GM18907 (cell line): ENCODE measurements around the gene RALGDS.
"Not testable (repeated sequence)": the region's sequence is repeated elsewhere in the genome, so short reads cannot be mapped to it uniquely, and the experiment has no call there.

Experiments used
- ATAC-seq: cut with Tn5 transposase; IDR thresholded peaks from one replicate; pipeline ENCODE4 v1.9.1; 2021; ENCODE audit warnings: mild to moderate bottlenecking, moderate library complexity; ENCODE audit not compliant: unreplicated experiment

Gene RALGDS

GRCh38 chr9:133121198-133121914 lies at the start of gene RALGDS:
RALGDS (minus strand) TSS chr9:133121240; CDS start chr9:133121154, 86 bp downstream.
- peak; percentile 59 for ATAC-seq

GRCh38 chr9:133170716-133171115 lies 49.7 kb upstream of the RALGDS start:
- ATAC-seq: no peak

GRCh38 chr9:133169687-133170086 lies 48.6 kb upstream of the RALGDS start:
- ATAC-seq: not testable (repeated sequence)

GRCh38 chr9:133169102-133169501 lies 48.1 kb upstream of the RALGDS start:
- no peak for ATAC-seq

- ATAC-seq: no peak
Observed at GRCh38 chr9:133168432-133168831, 47.4 kb upstream of the RALGDS start.

- no peak for ATAC-seq
Observed at GRCh38 chr9:133167769-133168168, 46.7 kb upstream of the RALGDS start.

GRCh38 chr9:133167096-133167730 lies 46.2 kb upstream of the RALGDS start:
- no peak for ATAC-seq

GRCh38 chr9:133166392-133166791 lies 45.4 kb upstream of the RALGDS start:
- no peak for ATAC-seq

- no peak for ATAC-seq
Observed at GRCh38 chr9:133165452-133165730, 44.4 kb upstream of the RALGDS start.

- ATAC-seq: no peak
Observed at GRCh38 chr9:133164191-133164590, 43.2 kb upstream of the RALGDS start.

- peak; percentile 56 for ATAC-seq
Observed at GRCh38 chr9:133163504-133164172, 42.6 kb upstream of the RALGDS start, which contains the start of gene GBGT1. GBGT1 (minus strand) TSS chr9:133163914; CDS start chr9:133162412, 1,502 bp downstream.

GRCh38 chr9:133162861-133163503 lies 41.9 kb upstream of the RALGDS start:
- no peak for ATAC-seq

- no peak for ATAC-seq
Observed at GRCh38 chr9:133161547-133161950, 40.5 kb upstream of the RALGDS start.

GRCh38 chr9:133160742-133161546 lies 39.9 kb upstream of the RALGDS start:
- no peak for ATAC-seq

GRCh38 chr9:133158695-133159094 lies 37.7 kb upstream of the RALGDS start:
- ATAC-seq: no peak

- ATAC-seq: no peak
Observed at GRCh38 chr9:133155156-133155555, 34.1 kb upstream of the RALGDS start.

- ATAC-seq: no peak
Observed at GRCh38 chr9:133154097-133154989, 33.3 kb upstream of the RALGDS start.

- no peak for ATAC-seq
Observed at GRCh38 chr9:133153227-133154096, 32.4 kb upstream of the RALGDS start.
